ENCODE results near the gene RAB12.

DNA sequence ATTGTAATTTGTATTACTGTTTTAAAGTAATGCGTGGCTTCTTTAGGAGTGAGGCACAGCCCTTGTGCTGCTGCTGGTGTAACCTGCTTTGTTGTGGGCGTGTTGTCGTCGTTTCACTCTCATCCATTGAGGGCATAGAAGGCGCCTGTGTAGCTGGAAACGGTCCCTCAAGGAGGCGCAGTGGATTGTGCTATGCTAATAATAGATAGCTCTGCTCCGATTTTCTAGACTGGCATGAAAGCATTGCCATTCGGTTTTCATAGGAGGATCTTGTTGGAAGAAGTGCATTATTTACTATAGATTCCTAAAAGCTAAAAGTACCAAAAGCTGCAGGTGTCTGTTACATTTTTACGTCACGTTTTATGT is 17.9 kb downstream of the RAB12 start:
- TF ChIP-seq EZH2phosphoT487 (IDR thresholded peaks at IDR 0.05) = no peak
- TF ChIP-seq CTCF (IDR thresholded peaks at IDR 0.05) = no peak

Data from neural progenitor cell (in vitro differentiated cells).